CD4-positive, alpha-beta T cell treated with Interleukin-15 for 1 hour (primary cell): ENCODE data around the gene ABI3BP.

Experiments used
- DNase-seq: peaks from one replicate; pipeline ENCODE4 v3.0.0-alpha.2; 2020

Gene ABI3BP

DNA sequence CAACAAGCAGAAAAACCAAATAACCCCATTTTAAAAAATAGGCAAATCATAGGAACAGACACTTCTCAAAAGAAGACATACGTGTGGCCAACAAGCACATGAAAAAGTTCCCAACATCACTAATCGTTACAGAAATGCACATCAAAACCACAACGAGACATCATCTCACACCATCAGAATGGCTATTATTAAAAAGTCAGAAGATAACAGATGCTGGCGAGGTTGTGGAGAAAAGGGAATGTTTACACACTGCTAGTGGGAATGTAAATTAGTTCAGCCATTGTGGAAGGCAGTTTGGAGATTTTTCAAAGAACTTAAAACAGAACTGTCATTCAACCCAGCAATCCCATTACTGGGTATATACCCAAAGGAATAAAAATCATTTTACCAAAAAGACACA lies 60.7 kb downstream of the ABI3BP start:
- DNase-seq, result no peak

DNA sequence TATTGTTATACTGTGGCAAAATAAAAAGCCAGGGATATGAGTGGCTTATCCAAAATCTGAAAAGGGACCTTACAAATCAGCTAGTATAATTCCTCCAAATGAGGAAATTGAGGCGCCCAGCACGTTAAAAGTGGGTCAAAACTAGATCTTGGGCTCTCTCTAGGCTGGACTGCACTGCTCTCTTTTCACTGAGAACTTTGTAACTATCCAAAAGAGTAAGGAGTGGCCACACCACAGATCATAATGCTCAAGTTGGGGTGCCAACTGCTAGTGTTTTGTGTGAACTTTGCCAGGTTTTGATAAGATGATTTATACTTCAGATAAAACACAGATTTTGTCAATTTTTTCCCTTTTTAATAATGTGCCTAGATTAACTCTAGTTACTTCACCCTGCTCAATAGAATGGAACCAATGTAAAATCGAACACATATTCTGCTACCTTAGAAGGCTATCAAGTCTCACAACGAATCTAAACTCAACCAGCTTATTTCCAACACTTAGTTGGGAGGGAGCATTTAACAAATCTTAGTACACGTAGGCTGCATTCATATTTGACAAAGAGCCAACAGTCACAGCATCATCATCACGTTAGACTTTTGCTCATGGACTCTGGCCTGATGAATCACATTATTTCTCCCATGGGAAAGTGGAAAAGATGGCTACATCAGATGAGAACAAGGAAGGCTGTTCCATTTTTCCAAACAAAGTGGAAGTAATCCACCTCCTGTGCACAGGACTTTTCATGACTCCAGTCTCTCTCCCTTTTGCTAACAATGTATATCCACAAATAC lies 64.4 kb downstream of the ABI3BP start:
- no peak for DNase-seq

DNA sequence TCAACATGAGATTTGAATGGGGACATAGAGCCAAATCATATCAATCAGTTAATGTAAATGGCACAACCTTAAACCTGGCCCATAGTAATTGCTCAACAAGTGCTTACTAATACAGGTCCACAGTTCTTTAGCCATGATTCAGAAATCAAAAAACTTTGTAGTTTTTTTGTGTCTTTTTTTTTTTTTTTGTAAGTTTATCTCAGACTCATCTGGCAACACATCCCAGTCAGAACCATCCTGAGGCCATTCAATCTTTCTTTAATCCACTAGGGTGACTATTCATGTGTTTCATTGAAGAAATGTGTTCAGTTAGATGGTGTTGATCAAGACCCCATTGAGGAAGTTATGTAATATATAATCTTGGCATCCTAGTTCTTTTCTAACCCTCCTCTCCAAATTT lies 65.4 kb downstream of the ABI3BP start:
- no peak for DNase-seq

DNA sequence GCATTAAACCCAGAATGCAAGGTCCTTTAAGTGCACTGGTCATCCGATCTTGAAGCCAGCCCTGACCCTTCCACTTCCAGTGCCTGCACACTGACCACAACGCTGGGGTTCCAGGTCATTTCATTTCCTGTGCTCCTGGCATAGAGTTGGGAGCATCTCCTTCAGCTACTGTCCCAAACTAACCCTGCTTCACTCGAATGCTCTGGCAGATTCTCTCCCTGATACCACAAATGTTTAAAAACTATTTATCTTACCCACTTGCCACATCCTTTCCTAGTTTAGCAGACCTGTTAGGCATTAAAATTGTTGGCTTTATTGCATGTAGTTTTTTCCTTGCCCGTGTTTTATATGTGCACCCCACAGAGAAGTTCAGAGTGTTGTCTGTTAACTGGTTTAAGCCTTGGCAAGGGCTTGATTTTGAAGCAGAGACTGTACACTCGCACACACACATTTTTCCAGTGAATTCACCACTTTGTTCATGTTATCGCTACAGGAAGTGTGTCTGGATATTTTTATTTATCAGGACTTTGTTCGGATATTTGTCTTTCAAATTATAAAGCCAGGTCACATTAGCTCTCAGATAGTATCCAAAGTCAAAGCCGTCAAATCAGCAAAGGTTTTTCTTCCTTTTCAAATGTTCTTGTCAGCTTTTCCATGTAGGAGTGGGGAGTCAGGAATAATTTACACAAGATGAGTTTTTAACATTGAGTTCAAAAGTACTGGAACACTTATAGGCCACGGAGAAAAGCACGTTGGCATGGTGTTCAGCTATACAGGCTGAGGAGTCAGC lies 77.3 kb downstream of the ABI3BP start:
- no peak for DNase-seq

DNA sequence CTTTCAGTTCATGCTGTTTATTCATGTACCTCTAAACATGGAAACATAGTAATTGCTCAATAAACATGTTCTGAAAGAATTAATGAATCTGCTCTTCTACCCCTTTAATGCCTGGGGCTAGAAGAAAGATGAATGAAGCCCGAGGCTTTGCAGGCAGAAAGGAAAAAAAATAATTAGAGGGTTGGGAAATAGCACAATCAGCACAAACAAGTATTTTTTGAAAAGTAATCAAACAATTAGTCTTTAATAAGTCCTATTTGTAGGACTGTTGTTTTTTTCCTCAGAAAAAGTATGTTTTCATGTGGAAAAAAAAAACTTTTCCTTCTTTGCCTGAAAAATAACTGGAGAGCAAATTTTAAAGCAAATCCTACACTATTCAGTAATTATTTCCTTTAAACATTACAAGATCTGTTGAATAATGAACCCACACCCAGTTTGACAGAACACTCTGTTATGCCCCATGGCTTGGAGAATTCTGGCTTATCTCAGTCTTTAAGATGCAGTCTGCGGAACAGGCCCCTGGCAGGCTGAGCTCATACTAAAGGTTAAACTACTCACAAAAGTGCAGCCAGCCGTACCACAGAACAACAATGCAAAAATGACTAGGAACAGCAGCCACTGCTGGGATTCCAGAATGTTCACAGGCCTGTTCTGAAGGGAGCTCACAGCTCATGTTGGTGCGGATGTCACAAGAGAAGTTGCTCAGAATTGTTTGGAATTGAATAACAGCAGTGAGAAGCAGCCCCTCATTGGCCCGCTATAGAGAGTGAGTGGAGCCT lies 79.2 kb downstream of the ABI3BP start:
- no peak for DNase-seq

DNA sequence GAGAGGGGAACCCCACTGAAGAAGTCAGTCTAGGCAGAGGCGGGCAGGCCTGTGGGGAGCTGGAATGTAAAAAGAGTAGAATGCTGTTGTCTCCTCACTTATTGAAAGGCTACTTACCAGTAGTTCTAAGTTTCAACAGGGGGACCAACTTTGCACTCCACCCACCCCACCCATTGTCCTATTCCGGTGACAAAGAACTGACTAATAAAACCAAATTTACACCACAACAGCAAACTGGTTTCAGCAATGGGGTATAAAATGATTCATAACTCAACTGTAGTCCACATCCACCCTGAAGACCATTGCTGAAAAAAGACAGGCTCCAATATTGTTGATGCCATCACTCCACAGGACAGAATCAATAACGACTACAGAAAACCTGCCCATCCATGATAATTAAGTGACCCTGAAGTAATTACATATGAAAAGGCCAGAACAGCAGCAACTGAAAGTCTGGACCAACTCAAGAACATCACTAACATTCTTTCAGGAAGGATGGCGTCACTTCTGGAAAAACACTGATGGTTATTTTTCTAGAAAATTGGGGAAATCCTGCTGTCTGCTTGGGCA lies 80.2 kb downstream of the ABI3BP start:
- no peak for DNase-seq

DNA sequence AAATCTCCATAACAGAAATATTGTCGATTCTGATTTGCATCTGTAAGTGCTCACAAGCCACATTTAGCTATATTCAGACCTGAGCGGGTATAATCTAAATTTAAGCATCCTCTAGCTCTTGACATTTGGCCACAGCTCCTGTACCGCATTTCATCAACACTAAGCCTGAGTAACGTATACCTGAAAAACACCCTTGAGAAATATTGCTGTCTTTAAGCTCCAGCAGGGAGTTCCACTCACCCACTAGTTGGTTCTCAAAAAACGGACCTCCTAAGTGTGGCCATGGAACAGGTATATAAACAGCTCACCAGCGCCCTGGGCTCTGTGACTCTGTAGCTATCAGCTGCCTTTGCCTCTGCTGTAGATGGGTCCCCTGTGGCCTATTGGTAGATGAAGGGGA lies 80.7 kb downstream of the ABI3BP start:
- no peak for DNase-seq

DNA sequence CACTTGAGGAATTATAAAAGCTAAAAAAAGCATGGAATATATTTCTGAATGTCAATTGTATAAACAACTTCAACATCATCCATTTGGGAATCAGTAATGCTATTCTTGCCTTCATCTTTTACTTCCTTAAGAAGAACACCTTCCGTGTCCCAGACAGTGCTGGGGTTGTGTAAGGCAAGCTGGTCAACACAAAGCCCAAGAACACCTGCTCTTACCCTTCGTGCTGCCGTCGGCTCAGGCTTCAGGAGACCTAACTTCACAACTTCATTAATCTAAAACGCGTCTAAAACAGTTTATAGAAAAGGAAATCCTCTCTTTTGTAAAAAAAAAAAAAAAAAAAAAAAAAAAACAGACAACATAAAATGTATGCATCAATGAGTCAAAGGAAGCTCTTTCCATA lies 81.3 kb downstream of the ABI3BP start:
- DNase-seq, result no peak

DNA sequence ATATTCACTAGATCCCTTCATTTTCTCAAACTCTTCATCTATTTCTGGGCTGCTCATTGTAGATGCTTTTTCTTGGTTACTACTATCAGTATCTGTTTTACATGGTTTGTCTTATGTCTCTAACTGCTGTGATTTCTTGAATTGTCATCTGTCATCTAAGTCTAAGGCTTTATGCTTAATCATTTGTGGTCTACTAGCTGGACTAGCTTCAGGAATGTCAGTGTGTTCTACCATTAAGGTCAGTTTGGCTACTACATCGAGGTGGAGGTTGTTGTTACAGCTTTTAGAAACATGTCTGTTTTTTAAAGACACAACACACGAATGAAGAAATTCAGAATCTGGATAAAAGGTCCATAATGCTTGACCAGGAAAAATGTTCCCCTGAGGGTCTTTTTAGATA lies 82.2 kb downstream of the ABI3BP start:
- DNase-seq, result no peak

DNA sequence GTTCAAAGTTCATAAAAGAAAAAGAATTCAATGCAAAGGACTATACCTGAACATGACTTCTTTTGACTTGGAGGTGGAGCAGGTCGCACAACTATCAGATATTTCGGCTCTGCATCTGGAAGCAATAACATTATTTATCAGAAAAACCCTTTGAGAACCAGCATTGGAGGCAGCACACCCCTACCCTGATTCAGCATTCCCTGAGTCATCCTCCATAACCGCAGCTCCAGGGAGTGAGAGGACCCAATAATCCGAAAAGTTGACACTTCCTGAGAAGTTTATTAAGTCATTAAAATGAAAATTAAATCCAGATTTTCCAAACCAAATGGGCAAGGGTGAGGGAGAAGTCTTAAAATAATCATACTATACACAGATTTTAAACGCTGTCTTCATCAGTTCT lies 90.6 kb downstream of the ABI3BP start:
- DNase-seq, result no peak

DNA sequence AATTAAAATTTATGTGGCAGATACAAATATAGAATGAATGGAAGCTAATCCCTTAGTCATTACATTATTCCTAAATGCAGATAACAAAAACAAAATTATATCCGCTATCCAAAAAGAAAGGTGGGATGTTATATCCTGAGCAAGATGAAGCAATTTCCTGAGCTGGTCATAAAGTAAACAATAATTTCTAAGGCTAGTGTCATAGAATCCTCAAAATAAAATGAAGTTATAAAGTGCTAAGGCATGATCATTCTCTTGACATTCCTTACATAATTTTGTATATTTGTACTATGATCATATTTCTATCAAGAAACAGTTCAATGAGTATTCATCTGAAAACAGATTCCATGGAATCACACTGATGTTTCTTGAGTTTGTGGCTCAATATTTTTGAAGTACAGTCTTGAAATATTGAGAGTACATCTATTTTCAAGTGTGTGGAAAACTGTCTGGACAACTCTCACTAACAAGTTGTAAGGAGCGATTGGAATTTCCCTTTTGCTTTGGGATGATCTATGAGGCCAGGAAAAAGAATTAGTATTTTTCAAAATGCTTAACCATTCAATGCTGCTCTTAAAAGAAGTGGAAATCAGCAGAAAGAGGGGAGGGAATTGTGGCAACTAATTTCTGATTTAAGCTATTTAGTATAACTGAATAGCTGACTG lies 92.4 kb downstream of the ABI3BP start:
- no peak for DNase-seq

DNA sequence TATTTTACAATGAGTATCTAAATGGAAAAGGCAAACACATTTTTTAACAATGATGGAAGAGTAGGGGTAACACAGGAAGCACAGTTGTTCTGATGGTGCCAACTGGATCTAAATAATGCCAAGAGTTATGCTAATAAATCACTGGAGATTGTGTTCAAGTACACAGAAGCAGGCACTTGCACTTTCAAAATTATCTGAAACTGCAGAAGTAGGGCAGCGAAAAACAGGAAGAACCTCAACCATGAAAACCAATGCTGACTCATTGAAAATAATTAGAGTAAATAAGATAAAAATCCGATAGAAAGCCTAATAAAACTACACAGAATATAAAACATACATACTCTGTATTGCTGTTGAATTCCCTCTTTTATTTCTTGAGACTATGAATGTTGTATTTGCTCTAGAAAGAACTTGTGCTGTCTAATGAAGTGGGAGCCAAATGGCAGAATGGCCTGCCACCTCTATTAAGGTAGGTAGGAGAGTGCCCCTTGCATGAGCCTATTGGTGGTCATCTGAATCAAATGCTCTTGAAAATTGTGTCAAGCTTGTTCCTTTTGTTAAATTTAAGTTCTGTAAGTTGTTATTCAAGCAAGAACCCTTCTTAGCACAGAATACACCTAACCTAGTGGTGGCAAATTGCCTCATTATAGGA lies 93.7 kb downstream of the ABI3BP start:
- no peak for DNase-seq

DNA sequence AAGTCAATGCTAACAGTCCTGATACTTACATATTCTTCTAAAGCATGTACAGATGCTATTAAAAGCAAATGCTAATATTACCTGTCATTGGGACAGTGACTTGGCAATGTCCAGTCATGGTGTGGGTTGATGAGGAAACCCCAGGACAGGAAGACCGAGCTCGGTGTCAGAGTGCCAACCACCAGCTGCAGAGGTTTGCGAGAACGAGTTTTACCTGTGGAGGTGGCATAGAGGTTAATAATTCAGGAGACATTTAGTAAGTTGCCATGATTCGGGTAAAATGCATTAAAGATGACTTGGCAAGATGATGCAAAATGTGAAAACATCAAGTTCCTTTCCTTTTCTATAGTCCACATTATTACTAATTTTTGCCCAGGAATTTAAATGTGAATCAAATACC lies 94.5 kb downstream of the ABI3BP start:
- DNase-seq, result no peak

DNA sequence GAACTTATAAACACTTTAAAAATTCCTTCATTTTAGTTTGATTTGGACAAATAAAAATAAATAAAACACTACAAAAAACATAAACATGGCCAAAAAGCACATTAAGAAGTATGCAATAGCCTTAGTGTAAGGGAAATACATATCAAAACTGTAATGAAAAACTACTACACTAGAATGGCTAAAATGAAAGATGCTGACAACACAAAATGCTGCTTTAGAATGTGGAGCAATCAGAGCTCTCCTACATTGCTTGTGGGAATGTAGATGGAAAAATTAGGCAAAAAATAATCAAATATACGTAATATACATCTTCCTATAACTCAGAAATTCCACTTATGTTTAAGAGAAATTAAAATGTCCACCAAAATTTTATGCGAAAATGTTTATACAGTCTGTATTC lies 96.2 kb downstream of the ABI3BP start:
- DNase-seq, result no peak

DNA sequence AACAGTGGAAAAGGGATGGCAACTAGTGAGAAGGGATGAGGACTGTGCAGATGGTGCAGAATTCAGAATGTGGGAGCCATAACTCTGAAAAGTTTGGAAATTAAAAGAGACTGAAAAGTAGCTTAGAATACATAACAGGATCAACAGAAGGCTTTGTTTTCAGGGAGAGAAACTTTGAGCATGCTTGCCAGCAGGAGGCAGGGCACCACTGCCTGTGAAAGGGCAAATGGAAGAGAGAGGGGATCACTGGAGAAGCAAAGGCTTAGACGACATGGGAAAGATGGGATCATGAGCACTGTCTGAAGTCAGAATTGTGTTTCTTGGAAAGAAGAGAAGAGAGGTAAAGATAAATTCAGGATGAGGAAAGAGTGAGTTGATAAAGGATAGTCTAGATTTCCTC lies 99.6 kb downstream of the ABI3BP start:
- DNase-seq, result no peak

DNA sequence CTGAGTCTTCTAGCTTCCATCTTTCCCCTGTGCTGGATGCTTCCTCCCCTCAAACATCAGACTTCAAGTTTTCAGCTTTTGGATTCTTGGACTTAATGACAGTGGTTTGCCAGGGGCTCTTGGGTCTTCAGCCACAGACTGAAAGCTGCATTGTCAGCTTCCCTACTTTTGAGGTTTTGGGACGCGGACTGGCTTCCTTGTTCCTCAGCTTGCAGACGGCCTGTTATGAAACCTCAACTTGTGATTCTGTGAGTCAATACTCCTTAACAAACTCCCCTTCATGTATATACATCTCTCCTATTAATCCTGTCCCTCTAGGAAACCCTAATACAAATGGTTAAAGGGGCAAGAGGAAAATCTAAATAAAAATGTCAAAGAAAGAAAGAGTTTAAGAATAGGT lies 100.1 kb downstream of the ABI3BP start:
- DNase-seq, result peak; percentile 23

DNA sequence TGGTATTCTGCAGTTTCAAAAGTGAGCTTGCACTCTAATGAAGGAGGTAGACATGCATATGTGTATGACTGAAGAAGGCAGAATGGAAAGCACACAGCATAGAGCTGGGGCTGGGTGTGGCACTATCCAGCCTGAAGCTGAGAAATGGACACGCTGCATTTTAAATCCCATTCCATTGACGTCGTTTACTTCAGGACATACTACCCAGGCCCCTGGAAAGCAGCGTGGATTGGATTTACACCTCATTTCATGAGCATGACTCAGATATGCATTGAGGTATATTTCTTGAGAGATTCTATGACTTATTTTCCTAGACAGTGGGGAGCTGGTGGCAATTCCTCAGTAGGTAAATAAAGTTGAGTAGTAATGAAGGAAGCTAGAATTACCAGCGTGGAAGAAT lies 101.4 kb downstream of the ABI3BP start:
- no peak for DNase-seq

DNA sequence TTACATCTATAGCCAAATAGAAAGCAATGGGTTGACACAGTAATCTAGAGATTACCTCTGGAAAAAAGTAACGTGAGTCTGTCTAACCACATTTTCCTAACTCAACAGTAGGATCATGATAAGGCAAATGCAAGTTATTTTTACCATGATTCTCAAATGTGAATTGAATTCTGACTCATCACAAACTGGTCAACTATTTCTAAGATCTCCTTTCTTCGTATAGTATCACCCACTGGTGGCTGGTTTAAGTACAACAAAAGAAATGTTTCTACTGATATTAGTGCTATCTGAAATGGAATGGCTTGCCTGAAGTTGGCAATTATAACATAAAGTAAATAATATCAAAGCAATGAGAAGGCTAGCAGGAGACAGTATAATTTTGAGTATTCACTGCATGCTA lies 102.2 kb downstream of the ABI3BP start:
- DNase-seq, result no peak

DNA sequence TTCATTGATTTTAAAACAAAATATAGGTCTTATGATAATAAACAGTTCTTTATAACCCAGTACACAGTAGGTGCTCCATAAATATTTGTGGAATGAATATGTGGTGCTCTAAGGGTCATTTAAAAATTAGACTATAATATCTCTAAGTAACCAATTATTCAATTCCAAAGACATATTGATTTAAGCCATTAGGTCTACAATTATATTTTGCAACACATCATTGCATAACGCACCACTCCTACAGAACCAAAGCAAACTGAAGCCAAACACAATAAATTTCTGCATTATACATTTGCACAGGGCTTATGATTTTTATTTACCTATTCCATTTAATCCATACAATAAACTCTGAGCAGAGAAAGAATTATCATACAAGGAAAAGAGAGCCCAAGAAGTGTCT lies 104.3 kb downstream of the ABI3BP start:
- DNase-seq, result no peak

DNA sequence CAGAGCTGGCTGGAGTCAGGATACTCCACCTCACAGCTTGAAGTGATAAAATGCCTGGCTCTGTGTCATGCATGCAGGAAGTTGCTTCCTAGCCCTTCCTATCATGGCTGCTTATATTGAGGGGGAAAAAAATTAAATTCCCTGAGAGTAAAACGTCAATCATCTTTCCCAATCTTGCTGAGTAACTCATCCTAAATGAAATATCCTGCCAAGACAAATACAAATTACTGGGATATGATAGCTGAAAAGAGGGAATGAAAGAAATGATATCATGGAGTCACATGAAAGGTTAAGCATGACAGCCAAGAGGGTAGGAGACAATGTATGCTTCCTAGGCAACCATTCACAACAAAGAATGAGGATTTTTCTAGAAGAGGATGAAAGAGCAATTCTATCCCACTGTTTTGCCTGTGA lies 110.6 kb downstream of the ABI3BP start:
- no peak for DNase-seq

DNA sequence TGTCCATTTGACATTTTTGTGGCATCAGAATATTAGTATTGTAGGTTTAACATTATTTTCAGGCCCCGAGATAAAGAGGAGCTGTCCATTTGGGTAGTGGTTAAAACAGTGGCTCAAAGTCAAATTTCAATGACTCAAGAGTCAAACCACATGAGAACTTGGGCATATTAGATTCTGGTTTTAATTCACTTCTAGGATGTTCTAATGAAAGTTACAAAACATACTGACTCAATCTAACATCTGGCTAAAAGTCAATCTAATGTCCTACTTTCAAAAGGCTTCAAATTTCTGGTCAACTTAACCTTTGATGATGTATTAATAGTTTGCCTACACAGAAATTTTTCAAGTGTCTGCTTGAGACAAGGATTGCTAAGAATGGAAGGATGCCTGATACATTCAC lies 112.4 kb downstream of the ABI3BP start:
- DNase-seq, result no peak

DNA sequence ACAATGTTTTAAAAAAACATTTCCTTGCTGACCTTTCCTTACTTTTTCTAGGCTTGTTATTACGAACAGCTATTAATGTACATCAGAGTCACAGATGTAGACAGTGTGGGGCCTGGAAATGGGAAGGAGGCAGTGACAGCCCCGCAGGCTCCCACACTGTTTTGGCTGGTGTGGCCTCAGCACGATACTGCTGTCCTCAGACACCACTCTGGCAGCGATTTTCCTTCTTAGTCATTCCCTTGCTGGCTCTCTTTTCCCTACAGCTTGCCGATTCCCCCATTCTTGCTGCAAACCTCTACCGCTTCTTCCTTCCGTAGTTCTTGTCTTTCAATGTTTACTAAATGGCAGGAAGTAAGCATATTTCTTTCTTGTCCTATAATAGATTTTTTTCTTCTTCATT lies 113.1 kb downstream of the ABI3BP start:
- DNase-seq, result no peak
